ENCODE measurements around the gene CELF4. TPM values are rescaled to one million over a fixed set of nuclear protein-coding genes. Genes with fewer than 3 reads are reported as not detected.

Gene CELF4
- polyA plus RNA-seq, 1 donor (not counting 4 experiments of a cell fraction or from before 2014, with no cell fraction given) = not detected

DNA sequence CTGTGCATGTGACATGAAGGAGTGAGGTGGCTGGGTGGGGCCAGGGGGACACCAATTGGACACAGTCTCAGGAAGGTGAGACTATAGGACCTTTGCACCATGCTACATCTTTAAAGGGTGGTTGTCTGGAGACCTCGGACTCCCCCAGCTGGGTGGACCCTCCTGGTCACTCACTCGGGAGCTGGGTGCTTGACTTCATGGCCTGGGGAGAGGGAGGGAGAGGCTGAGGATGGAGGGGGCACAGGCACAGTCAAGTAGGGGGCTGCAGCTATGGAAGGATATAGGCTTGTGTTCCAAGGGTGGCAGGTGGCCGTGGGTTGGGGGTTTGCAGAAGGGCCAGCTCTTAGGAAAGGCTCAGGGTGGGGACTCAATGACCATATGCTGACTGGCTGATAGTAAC lies 7.1 kb upstream of the CELF4 start:
- Histone ChIP-seq H3K27ac (ENCODE audit: control insufficient read depth, insufficient read depth, low read length) (no peak overlapping the region), H3K4me2 (ENCODE audit: control insufficient read depth, extremely low read depth, insufficient read depth, low read depth, low read length) (no peak overlapping the region), H2AFZ (ENCODE audit: control insufficient read depth, low read length) (no peak overlapping the region), H3K36me3 (ENCODE audit: control insufficient read depth in 2 of 2, extremely low read depth in 1 of 2, insufficient read depth in 2 of 2, low read length in 2 of 2) (no peaks in the 10 kb centered on the region), H3K9me1 (ENCODE audit: control insufficient read depth, extremely low read depth, insufficient read depth, low read length) (no peaks in the 10 kb centered on the region), H3K4me3 (ENCODE audit: control insufficient read depth in 2 of 3, extremely low read depth in 1 of 3, insufficient read depth in 2 of 3, low read depth in 1 of 3, low read length in 3 of 3) (no peak overlapping the region), H3K4me1 (ENCODE audit: control insufficient read depth, extremely low read depth, insufficient read depth, low read length) (peaks cover 15% of the 10 kb centered on the region), H4K20me1 (ENCODE audit: control insufficient read depth, extremely low read depth, insufficient read depth, low read length) (no peaks in the 10 kb centered on the region), H3K9ac (ENCODE audit: control insufficient read depth, extremely low read depth, insufficient read depth, low read length) (no peak overlapping the region), H3K27me3 (ENCODE audit: control insufficient read depth, extremely low read depth, insufficient read depth, low read length) (peaks cover 22% of the 10 kb centered on the region), H3K9me3 (ENCODE audit: control insufficient read depth, low read depth, low read length) (no peaks in the 10 kb centered on the region), H3K79me2 (ENCODE audit: control insufficient read depth, insufficient read depth, low read length) (no peaks in the 10 kb centered on the region)
- TF ChIP-seq EZH2 (IDR thresholded peaks at IDR 0.05; ENCODE audit: low read length) = no peak
- TF ChIP-seq, protein P1, sequence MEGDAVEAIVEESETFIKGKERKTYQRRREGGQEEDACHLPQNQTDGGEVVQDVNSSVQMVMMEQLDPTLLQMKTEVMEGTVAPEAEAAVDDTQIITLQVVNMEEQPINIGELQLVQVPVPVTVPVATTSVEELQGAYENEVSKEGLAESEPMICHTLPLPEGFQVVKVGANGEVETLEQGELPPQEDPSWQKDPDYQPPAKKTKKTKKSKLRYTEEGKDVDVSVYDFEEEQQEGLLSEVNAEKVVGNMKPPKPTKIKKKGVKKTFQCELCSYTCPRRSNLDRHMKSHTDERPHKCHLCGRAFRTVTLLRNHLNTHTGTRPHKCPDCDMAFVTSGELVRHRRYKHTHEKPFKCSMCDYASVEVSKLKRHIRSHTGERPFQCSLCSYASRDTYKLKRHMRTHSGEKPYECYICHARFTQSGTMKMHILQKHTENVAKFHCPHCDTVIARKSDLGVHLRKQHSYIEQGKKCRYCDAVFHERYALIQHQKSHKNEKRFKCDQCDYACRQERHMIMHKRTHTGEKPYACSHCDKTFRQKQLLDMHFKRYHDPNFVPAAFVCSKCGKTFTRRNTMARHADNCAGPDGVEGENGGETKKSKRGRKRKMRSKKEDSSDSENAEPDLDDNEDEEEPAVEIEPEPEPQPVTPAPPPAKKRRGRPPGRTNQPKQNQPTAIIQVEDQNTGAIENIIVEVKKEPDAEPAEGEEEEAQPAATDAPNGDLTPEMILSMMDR (optimal IDR thresholded peaks at IDR 0.05 in 1 of 3, IDR thresholded peaks at IDR 0.05 in 1 of 3, conservative IDR thresholded peaks at IDR 0.05 in 1 of 3; ENCODE audit: extremely low read depth in 1 of 3, insufficient read depth in 2 of 3, low read length in 3 of 3) = no peak
- DNase-seq (ENCODE audit: low read depth, low spot score) (no peak), FAIRE-seq (no peak)
- dilution Hi-C loops (cut with MboI; ENCODE audit: extremely low pct_ligation_motif_present, low sequenced_read_pairs) = no loop called here

DNA sequence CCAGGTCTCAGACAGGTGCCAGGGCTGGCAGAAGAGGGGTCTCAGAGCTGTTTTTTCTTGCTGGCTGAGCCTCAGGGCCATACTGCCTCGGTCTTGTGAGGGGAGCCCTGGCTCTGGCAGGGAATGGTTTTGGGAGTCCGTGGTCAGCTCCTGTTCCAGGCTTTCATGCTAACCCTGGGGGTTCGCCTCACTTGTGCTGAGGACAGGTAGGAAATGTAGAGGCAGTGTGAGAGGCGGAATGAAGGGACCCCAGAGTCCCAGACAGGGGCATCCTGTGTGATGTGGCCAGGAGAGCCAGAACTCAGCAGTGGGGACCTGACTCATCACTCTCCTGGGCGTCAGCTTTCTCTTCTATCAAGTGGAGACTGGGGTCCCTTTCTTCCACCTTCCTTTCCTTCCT lies 5.7 kb upstream of the CELF4 start:
- H3K4me1 ChIP-seq (ENCODE audit: control insufficient read depth, extremely low read depth, insufficient read depth, low read length) = peaks cover 6% of the 10 kb centered on the region
- H3K9me1 ChIP-seq (ENCODE audit: control insufficient read depth, extremely low read depth, insufficient read depth, low read length) = no peaks in the 10 kb centered on the region
- H3K4me3 ChIP-seq (ENCODE audit: control insufficient read depth in 2 of 3, extremely low read depth in 1 of 3, insufficient read depth in 2 of 3, low read depth in 1 of 3, low read length in 3 of 3) = no peak overlapping the region
- H3K36me3 ChIP-seq (ENCODE audit: control insufficient read depth in 2 of 2, extremely low read depth in 1 of 2, insufficient read depth in 2 of 2, low read length in 2 of 2) = no peaks in the 10 kb centered on the region
- H3K27me3 ChIP-seq (ENCODE audit: control insufficient read depth, extremely low read depth, insufficient read depth, low read length) = peaks cover 37% of the 10 kb centered on the region
- FAIRE-seq (no peak), DNase-seq (ENCODE audit: low read depth, low spot score) (no peak)
- dilution Hi-C loops (cut with MboI; ENCODE audit: extremely low pct_ligation_motif_present, low sequenced_read_pairs) = no loop called here
- H4K20me1 ChIP-seq (ENCODE audit: control insufficient read depth, extremely low read depth, insufficient read depth, low read length) = no peaks in the 10 kb centered on the region
- no peaks in the 10 kb centered on the region for H3K79me2 ChIP-seq (ENCODE audit: control insufficient read depth, insufficient read depth, low read length)
- no peaks in the 10 kb centered on the region for H3K9me3 ChIP-seq (ENCODE audit: control insufficient read depth, low read depth, low read length)
- H3K27ac ChIP-seq (ENCODE audit: control insufficient read depth, insufficient read depth, low read length) = no peak overlapping the region
- H2AFZ ChIP-seq (ENCODE audit: control insufficient read depth, low read length) = no peak overlapping the region
- TF ChIP-seq, protein P1 (optimal IDR thresholded peaks at IDR 0.05 in 1 of 3, IDR thresholded peaks at IDR 0.05 in 1 of 3, conservative IDR thresholded peaks at IDR 0.05 in 1 of 3; ENCODE audit: extremely low read depth in 1 of 3, insufficient read depth in 2 of 3, low read length in 3 of 3) = no peak
- TF ChIP-seq EZH2 (IDR thresholded peaks at IDR 0.05; ENCODE audit: low read length) = no peak
- no peak overlapping the region for H3K9ac ChIP-seq (ENCODE audit: control insufficient read depth, extremely low read depth, insufficient read depth, low read length)
- H3K4me2 ChIP-seq (ENCODE audit: control insufficient read depth, extremely low read depth, insufficient read depth, low read depth, low read length) = no peak overlapping the region

All from keratinocyte (primary cell).